H1 (cell line): ENCODE data around the gene ALG14. TPM values are rescaled to one million over a fixed set of nuclear protein-coding genes. Genes with fewer than 3 reads are reported as not detected.

ENCODE experiments used
- ATF2 ChIP-seq: IDR thresholded peaks from 2 replicates; pipeline ENCODE4 v1.6.1; 2012; ENCODE audit warnings: low read length, inconsistent platforms
- RNF2 ChIP-seq: fragments of 200-900, 300-1000 bp; sonication (generic); IDR thresholded peaks from 2 replicates; pipeline ENCODE4 v1.7.1; 2016; ENCODE audit warnings: borderline replicate concordance, low read depth, mild to moderate bottlenecking, antibody characterized with exemption, low read length; ENCODE audit not compliant: poor library complexity, severe bottlenecking; ENCODE audit errors: missing control alignments
- SIN3A ChIP-seq, 2 experiments: IDR thresholded peaks in 1 of 2; conservative IDR thresholded peaks in 1 of 2; 2 replicates each; pipeline ENCODE4 v1.6.1; 2011 to 2012; ENCODE audit warnings: low read length in 2 of 2, improper control_type of control experiment in 1 of 2, low read depth in 1 of 2, mild to moderate bottlenecking in 1 of 2
- polyA plus RNA-seq, 7 experiments: library from polyadenylated mRNA; depleted of rRNA in 3 of 7; stranded (reverse) in 5 of 7; unstranded in 2 of 7; fragments of >200 nt in 5 of 7; fragments of 200-250 nt in 2 of 7; gene quantifications; 1 replicate in 5 of 7; 2 replicates in 1 of 7; 4 replicates in 1 of 7; pipeline versions ENCODE4 v1.2.1 to v1.2.3, GENCODE V29; 2011 to 2013; ENCODE audit warnings: missing spikeins in 2 of 7, mixed read lengths in 2 of 7
- total RNA-seq: library from RNA; stranded (reverse); fragmentation: NEBNext Ultra II Directional; extraction: Animal tissue kit (Norgen Biotek cat#: 25700); gene quantifications from 2 replicates; pipeline ENCODE4 v1.2.1, GENCODE V29; 2021

ALG14 gene
- total and polyA plus RNA-seq, 2 of the 8 experiments (the other 6 are each of a cell fraction or from before 2014, with no cell fraction given), result 0.95 to 1.3 TPM

GRCh38 chr1:95005584-95005983, 67.2 kb downstream of the ALG14 start (continued):
- TF ChIP-seq ATF2 (no peak), RNF2 (no peak), SIN3A (conservative IDR thresholded peaks at IDR 0.05 in 1 of 2, IDR thresholded peaks at IDR 0.05 in 1 of 2; ENCODE audit: low read depth in 1 of 2, low read length in 2 of 2) (no peak)
